Measurements from ENCODE around the gene CDC45. TPM values are rescaled to one million over a fixed set of nuclear protein-coding genes. Genes with fewer than 3 reads are reported as not detected.
A peak's percentile ranks its signal among the peaks of the same experiment; 100 is the strongest.

Gene CDC45
- total RNA-seq, 1 donor from 2014 or later, result 3.7 TPM

GRCh38 chr22:19483481-19484244 lies 3.9 kb downstream of the CDC45 start:
- Mint-ChIP-seq H3K4me3 (ENCODE audit: unreplicated experiment) (no peak overlapping the region), H3K4me1 (ENCODE audit: unreplicated experiment) (peaks cover 10% of the 10 kb centered on the region), H3K27ac (ENCODE audit: unreplicated experiment) (no peak overlapping the region), H3K9me3 (ENCODE audit: unreplicated experiment) (no peaks in the 10 kb centered on the region), H3K36me3 (ENCODE audit: unreplicated experiment) (peaks cover 2% of the 10 kb centered on the region), H3K27me3 (ENCODE audit: unreplicated experiment) (no peaks in the 10 kb centered on the region)
- DNase-seq (ENCODE audit: extremely low spot score, unreplicated experiment), result no peak
- TF ChIP-seq CTCF (IDR thresholded peaks at IDR 0.05), result no peak

- Mint-ChIP-seq H3K4me3 (ENCODE audit: unreplicated experiment) (no peak overlapping the region), H3K36me3 (ENCODE audit: unreplicated experiment) (peaks cover 2% of the 10 kb centered on the region), H3K27me3 (ENCODE audit: unreplicated experiment) (no peaks in the 10 kb centered on the region), H3K27ac (ENCODE audit: unreplicated experiment) (no peak overlapping the region), H3K4me1 (ENCODE audit: unreplicated experiment) (peaks cover 8% of the 10 kb centered on the region), H3K9me3 (ENCODE audit: unreplicated experiment) (no peaks in the 10 kb centered on the region)
- TF ChIP-seq CTCF (IDR thresholded peaks at IDR 0.05), result no peak
- no peak for DNase-seq (ENCODE audit: extremely low spot score, unreplicated experiment)
Observed at GRCh38 chr22:19488285-19488684, 8.6 kb downstream of the CDC45 start.

- no peak for DNase-seq (ENCODE audit: extremely low spot score, unreplicated experiment)
- peak; percentile 47 for TF ChIP-seq CTCF (IDR thresholded peaks at IDR 0.05)
- no peak overlapping the region for H3K4me3 Mint-ChIP-seq (ENCODE audit: unreplicated experiment)
Observed at GRCh38 chr22:19488884-19489843, 9.4 kb downstream of the CDC45 start.

GRCh38 chr22:19490628-19491230 lies 11.0 kb downstream of the CDC45 start:
- no peaks in the 10 kb centered on the region for H3K9me3 Mint-ChIP-seq (ENCODE audit: unreplicated experiment)
- H3K4me1 Mint-ChIP-seq (ENCODE audit: unreplicated experiment), result peaks cover 8% of the 10 kb centered on the region
- no peaks in the 10 kb centered on the region for H3K27me3 Mint-ChIP-seq (ENCODE audit: unreplicated experiment)
- DNase-seq (ENCODE audit: extremely low spot score, unreplicated experiment), result no peak
- H3K36me3 Mint-ChIP-seq (ENCODE audit: unreplicated experiment), result peaks cover 2% of the 10 kb centered on the region
- no peak for TF ChIP-seq CTCF (IDR thresholded peaks at IDR 0.05)
- H3K27ac Mint-ChIP-seq (ENCODE audit: unreplicated experiment), result no peak overlapping the region
- no peak overlapping the region for H3K4me3 Mint-ChIP-seq (ENCODE audit: unreplicated experiment)

More at GRCh38 chr22:19488884-19489843, 9.4 kb downstream of the CDC45 start:
- Mint-ChIP-seq H3K4me1 (ENCODE audit: unreplicated experiment) (peaks cover 8% of the 10 kb centered on the region), H3K27me3 (ENCODE audit: unreplicated experiment) (no peaks in the 10 kb centered on the region), H3K27ac (ENCODE audit: unreplicated experiment) (no peak overlapping the region), H3K36me3 (ENCODE audit: unreplicated experiment) (peaks cover 2% of the 10 kb centered on the region), H3K9me3 (ENCODE audit: unreplicated experiment) (no peaks in the 10 kb centered on the region)

Data from osteocyte (in vitro differentiated cells).